ENCODE results near the gene FCF1.
A peak's percentile ranks its signal among the peaks of the same experiment; 100 is the strongest.
"Not testable (repeated sequence)": the region's sequence is repeated elsewhere in the genome, so short reads cannot be mapped to it uniquely, and the experiment has no call there.

The FCF1 gene

GRCh38 chr14:74698465-74698864, 14.5 kb upstream of the FCF1 start:
- DNase-seq (ENCODE audit: low read depth in 2 of 2) = no peak

GRCh38 chr14:74702293-74702692, 10.7 kb upstream of the FCF1 start:
- DNase-seq (ENCODE audit: low read depth in 2 of 2) = no peak

- no peak for DNase-seq (ENCODE audit: low read depth in 2 of 2)
Measured at GRCh38 chr14:74703043-74703442, 9.9 kb upstream of the FCF1 start.

- DNase-seq (ENCODE audit: low read depth in 2 of 2) = no peak
Measured at GRCh38 chr14:74704656-74705055, 8.3 kb upstream of the FCF1 start.

GRCh38 chr14:74705613-74706500, 7.1 kb upstream of the FCF1 start:
- DNase-seq (ENCODE audit: low read depth in 2 of 2) = no peak

GRCh38 chr14:74710480-74710879, 2.5 kb upstream of the FCF1 start:
- DNase-seq (ENCODE audit: low read depth in 2 of 2) = no peak

- no peak for DNase-seq (ENCODE audit: low read depth in 2 of 2)
Measured at GRCh38 chr14:74711651-74712050, 1.3 kb upstream of the FCF1 start.

GRCh38 chr14:74713395-74713735, 421 bp downstream of the FCF1 start:
- DNase-seq (ENCODE audit: low read depth in 2 of 2) = no peak

GRCh38 chr14:74720526-74720925, 7.6 kb downstream of the FCF1 start:
- DNase-seq (ENCODE audit: low read depth in 2 of 2) = no peak

- DNase-seq (ENCODE audit: low read depth in 2 of 2) = no peak
Measured at GRCh38 chr14:74723134-74723533, 10.2 kb downstream of the FCF1 start.

- no peak for DNase-seq (ENCODE audit: low read depth in 2 of 2)
Measured at GRCh38 chr14:74732387-74732786, 19.4 kb downstream of the FCF1 start.

GRCh38 chr14:74733221-74733620, 20.3 kb downstream of the FCF1 start:
- no peak for DNase-seq (ENCODE audit: low read depth in 2 of 2)

GRCh38 chr14:74735125-74735524, 22.2 kb downstream of the FCF1 start:
- DNase-seq (ENCODE audit: low read depth in 2 of 2) = no peak

GRCh38 chr14:74737753-74738325, 24.9 kb downstream of the FCF1 start:
- DNase-seq (ENCODE audit: low read depth in 2 of 2) = no peak

GRCh38 chr14:74739293-74740030, 26.5 kb downstream of the FCF1 start:
- no peak for DNase-seq (ENCODE audit: low read depth in 2 of 2)

- DNase-seq (ENCODE audit: low read depth in 2 of 2) = no peak
Measured at GRCh38 chr14:74747237-74747636, 34.3 kb downstream of the FCF1 start.

- DNase-seq (ENCODE audit: low read depth in 2 of 2) = no peak
Measured at GRCh38 chr14:74754157-74754556, 41.2 kb downstream of the FCF1 start.

GRCh38 chr14:74754899-74755298, 42.0 kb downstream of the FCF1 start:
- DNase-seq (ENCODE audit: low read depth in 2 of 2) = no peak

- DNase-seq (ENCODE audit: low read depth in 2 of 2) = no peak
Measured at GRCh38 chr14:74756326-74756725, 43.4 kb downstream of the FCF1 start.

GRCh38 chr14:74758505-74758904, 45.6 kb downstream of the FCF1 start:
- DNase-seq (ENCODE audit: low read depth in 2 of 2) = not testable (repeated sequence)

GRCh38 chr14:74762917-74763802, 50.2 kb downstream of the FCF1 start, which contains the start of gene YLPM1:
Gene YLPM1 (plus strand): TSS chr14:74763316. CDS start chr14:74763490, 174 bp downstream.
- peak; percentile 77 to 89 for DNase-seq (ENCODE audit: low read depth in 2 of 2)
